Activated naive CD4-positive, alpha-beta T cell treated with anti-CD3 and anti-CD28 coated beads, Interleukin-2, amount 10 ng/mL, durations not matched to agents 7 days and 5 days (primary cell): ENCODE measurements around the gene CADPS.

ENCODE experiments used
- CTCF ChIA-PET: fragments of 350-600 bp; sonication (Branson Sonifier 250); formaldehyde crosslinking; loops from one replicate; lab custom pipeline; 2021; ENCODE audit warnings: antibody characterized with exemption; lab: Charles Lee
- DNase-seq: peaks from one replicate; pipeline ENCODE4 v3.0.0-alpha.2; 2020
- H3K27ac Mint-ChIP-seq: one replicate; pipeline ENCODE4 v1.8.0; 2021; ENCODE audit warnings: mild to moderate bottlenecking, moderate library complexity, mixed read lengths
- H3K27me3 Mint-ChIP-seq: one replicate; pipeline ENCODE4 v1.8.0; 2021; ENCODE audit warnings: mild to moderate bottlenecking, mixed read lengths
- H3K36me3 Mint-ChIP-seq: one replicate; pipeline ENCODE4 v1.8.0; 2021; ENCODE audit warnings: mixed read lengths
- H3K4me1 Mint-ChIP-seq: one replicate; pipeline ENCODE4 v1.8.0; 2021; ENCODE audit warnings: mixed read lengths
- H3K4me3 Mint-ChIP-seq: one replicate; pipeline ENCODE4 v1.8.0; 2021; ENCODE audit warnings: mild to moderate bottlenecking, moderate library complexity, mixed read lengths
- H3K9me3 Mint-ChIP-seq: one replicate; pipeline ENCODE4 v1.8.0; 2021; ENCODE audit warnings: mixed read lengths

The CADPS gene

GRCh38 chr3:62375655-62376453, 499.4 kb downstream of the CADPS start:
- Mint-ChIP-seq H3K4me1 (no peaks in the 10 kb centered on the region), H3K4me3 (no peak overlapping the region), H3K9me3 (peaks cover 2% of the 10 kb centered on the region), H3K27ac (no peak overlapping the region), H3K27me3 (peaks cover 98% of the 10 kb centered on the region), H3K36me3 (peaks cover 3% of the 10 kb centered on the region)
- DNase-seq, result no peak
- CTCF ChIA-PET, result no interaction called here

DNA sequence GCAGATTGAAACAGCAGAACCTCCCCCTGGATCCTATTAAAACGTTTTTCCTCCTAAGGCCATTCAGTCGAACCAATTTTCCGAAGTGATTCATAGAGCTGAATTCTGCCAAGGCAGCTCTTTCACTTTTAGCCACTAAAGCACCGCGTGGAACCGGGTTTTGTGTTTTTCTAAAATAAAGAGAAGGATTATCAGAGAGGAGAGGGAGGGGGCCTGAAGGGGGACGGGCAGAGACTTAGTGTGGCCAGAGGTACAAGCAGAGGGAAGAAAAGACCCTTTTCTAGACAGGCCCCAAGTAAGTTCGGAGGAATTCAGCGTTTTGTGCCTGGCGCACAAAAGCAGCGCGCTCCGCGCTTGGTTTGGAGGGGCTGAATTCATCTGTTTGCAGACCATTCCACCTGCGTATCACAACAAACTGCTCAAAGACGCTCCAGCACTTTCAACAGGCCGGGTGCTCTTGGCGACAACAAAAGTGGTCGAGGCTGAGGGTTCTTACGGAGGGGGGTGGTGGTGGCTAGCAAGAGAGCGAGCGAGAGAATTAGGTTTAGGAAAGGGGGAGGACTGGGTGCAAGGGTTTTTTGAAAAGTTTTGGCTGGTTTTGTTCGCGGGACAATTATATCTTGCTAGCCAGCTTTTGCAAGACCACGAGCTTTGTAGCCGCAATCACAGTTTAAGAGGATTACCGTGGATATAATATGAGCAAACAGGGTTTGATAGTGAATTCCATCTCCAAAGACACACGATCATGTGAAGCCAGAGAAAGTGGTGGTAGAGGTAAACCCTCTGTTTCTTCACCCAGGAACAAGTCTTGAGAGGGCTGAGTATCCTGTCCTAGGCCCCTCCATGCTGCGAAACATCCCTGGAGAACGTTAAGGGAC, 500.6 kb downstream of the CADPS start:
- Mint-ChIP-seq H3K4me3 (no peak overlapping the region), H3K27ac (peak overlapping the region; percentile 33), H3K4me1 (no peaks in the 10 kb centered on the region), H3K9me3 (peaks cover 2% of the 10 kb centered on the region), H3K36me3 (peaks cover 3% of the 10 kb centered on the region), H3K27me3 (peaks cover 100% of the 10 kb centered on the region)
- no peak for DNase-seq
- CTCF ChIA-PET, result interaction anchor here (0.7 kb wide), 1 partner anchor 42 kb away, joined by 3 read pairs; no protein-coding TSS in a partner anchor

DNA sequence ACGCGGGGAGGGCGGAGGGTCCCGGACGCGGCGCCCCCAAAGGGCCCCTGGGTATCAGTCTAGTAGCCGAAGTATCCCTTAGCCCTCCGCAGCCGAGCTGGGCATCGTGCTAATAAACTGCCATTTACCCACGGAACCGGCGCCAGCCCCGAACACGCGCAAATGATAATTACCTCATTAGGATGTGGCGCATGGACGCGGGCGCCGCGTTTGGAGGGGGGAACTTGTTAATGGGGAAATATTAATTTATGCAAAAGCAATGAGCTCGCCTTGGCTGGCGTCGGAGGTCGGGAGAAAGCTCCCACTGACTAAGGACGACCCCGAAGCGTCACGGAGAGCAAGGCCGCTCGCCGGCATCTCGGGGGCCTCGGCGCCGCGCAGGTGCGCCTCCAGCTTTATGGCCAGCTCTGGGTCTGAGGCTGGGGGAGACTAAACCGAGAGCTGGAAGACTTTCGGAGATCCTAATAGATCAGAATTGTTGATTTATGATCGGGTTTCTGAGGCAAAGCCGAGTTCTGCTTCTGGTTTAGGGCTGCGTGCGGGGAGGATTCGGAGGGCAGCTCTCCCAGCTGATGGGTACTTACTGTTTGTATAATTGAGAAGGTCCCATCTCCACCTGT, 501.4 kb downstream of the CADPS start:
- Mint-ChIP-seq H3K27ac (peak overlapping the region; percentile 45), H3K4me1 (no peaks in the 10 kb centered on the region), H3K4me3 (no peak overlapping the region), H3K36me3 (peaks cover 3% of the 10 kb centered on the region), H3K27me3 (peaks cover 100% of the 10 kb centered on the region), H3K9me3 (peaks cover 2% of the 10 kb centered on the region)
- CTCF ChIA-PET, result interaction anchor here (0.7 kb wide), 1 partner anchor 42 kb away, joined by 3 read pairs; no protein-coding TSS in a partner anchor
- DNase-seq, result no peak

DNA sequence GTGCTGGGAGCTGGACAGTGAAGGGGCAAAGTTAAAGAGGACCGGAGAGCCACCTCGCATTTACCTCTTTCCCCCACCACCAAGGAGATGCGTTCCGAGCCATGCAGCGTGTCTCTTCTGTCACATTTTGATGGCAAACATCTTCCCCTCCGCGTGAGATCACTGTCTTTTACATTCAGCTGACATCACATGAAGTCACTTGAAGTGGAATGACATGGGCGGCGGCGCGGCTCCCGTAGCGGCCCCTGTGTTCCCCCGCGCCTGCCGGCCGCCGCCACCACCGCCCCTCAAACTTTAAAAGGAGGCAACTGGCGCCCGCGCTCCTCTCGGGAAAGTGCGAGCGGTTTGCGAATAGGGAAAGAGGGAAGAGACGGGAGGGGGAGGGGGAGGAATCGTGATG, 502.0 kb downstream of the CADPS start, which contains the start of gene FEZF2:
Gene FEZF2 (minus strand): TSS at position 336 of the 400 bp plus-strand sequence. CDS start 682 bp downstream, outside the sequence.
- Mint-ChIP-seq H3K27me3 (peaks cover 100% of the 10 kb centered on the region), H3K27ac (peak within 1 kb of the TSS; percentile 45), H3K36me3 (peaks cover 3% of the 10 kb centered on the region), H3K9me3 (peaks cover 2% of the 10 kb centered on the region), H3K4me1 (no peaks in the 10 kb centered on the region), H3K4me3 (no peak within 1 kb of the TSS)
- CTCF ChIA-PET, result no interaction called here
- DNase-seq, result no peak

- no peaks in the 10 kb centered on the region for H3K4me1 Mint-ChIP-seq
- CTCF ChIA-PET, result no interaction called here
- no peak overlapping the region for H3K27ac Mint-ChIP-seq
- H3K27me3 Mint-ChIP-seq, result peaks cover 100% of the 10 kb centered on the region
- peaks cover 2% of the 10 kb centered on the region for H3K9me3 Mint-ChIP-seq
- H3K36me3 Mint-ChIP-seq, result peaks cover 3% of the 10 kb centered on the region
- no peak for DNase-seq
- no peak overlapping the region for H3K4me3 Mint-ChIP-seq
These were observed 502.6 kb downstream of the CADPS start for GRCh38 chr3:62372621-62373041.

DNA sequence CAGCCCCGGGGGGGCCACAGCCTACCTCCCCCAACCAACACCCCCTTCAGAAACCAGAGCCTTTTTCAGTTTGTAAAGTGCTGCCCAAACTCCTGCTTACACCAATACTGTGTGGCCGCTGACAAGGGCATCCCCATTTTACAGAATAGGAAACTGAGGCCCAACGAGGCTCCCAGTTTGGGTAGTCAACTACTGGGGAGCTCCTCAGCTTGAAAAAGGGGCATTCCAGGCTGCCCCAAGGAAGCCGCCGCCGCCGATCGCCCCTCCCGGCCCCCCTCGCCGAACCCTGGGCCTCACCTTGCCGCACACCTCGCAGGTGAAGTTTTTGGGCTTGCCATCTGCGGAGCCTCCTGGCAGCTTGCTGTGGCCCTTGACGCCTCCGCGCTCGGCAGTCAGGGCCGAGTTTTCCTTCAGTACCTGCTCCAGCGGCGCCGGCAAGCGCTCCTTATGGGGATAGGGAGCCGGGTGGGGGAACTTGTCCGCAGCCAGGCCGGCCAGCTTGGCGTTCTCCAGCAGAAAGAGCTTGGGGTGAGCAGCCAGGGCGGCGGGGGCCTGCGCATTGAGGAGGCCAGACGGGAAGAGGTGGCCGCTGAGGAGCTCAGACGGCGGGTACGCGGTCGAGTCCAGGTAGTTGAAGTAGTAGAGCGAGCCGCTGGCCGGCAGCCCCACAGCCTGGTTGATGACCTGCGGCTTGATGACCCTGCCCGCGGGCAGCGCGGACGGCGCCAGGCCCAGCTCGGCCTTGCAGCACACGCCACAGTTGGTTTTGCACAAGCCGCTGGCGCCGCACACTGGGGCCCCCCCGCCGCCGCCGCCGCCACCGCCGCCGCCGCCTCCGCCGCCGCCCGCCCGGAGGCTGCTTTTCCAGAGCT, 503.3 kb downstream of the CADPS start:
- no peak for DNase-seq
- peak overlapping the region; percentile 37 for H3K27ac Mint-ChIP-seq
- H3K27me3 Mint-ChIP-seq, result peaks cover 100% of the 10 kb centered on the region
- H3K4me1 Mint-ChIP-seq, result no peaks in the 10 kb centered on the region
- no peak overlapping the region for H3K4me3 Mint-ChIP-seq
- CTCF ChIA-PET, result no interaction called here
- peaks cover 3% of the 10 kb centered on the region for H3K36me3 Mint-ChIP-seq
- H3K9me3 Mint-ChIP-seq, result peaks cover 2% of the 10 kb centered on the region

GRCh38 chr3:62370858-62371719, 504.1 kb downstream of the CADPS start:
- H3K4me3 Mint-ChIP-seq, result peak overlapping the region; percentile 31

DNA sequence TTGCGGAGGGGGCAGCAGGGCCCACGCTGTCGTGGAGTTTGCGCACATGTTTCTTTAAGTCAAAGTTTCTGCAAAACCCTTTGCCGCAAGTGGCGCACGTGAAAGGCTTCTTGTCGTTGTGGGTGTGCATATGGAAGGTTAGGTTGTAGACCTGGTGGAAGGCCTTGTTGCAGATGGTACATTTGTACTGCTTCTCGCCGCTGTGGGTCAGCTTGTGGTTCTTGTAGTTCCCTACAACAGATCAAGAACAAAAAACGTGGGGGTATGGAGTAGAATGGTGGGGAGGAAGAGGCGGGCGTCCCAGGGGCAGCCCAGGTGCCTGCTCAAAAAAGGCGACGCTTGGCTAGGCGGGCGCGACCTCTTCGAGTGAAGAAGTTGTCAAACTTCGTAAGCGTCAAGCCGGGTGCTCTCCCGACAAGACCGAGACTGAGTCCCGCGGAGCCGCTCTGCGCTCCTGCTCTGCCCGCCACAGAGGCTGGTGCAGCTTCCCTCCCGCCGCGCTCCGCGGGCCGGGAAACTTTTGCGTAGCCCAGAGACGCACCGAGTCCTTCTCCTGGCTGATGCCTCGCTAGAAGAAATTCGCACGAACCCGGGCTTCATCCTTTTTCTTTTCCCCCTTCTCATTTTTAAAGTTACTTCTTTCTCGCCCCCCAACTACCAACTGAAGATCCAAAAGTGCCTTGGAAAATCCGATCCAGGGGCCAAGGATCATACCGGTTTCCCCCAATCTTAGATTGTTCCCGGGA, 504.9 kb downstream of the CADPS start:
- Mint-ChIP-seq H3K9me3 (no peaks in the 10 kb centered on the region), H3K36me3 (no peaks in the 10 kb centered on the region), H3K27me3 (peaks cover 100% of the 10 kb centered on the region), H3K4me3 (no peak overlapping the region), H3K4me1 (no peaks in the 10 kb centered on the region), H3K27ac (peak overlapping the region; percentile 26)
- CTCF ChIA-PET, result no interaction called here
- no peak for DNase-seq

More at GRCh38 chr3:62370858-62371719, 504.1 kb downstream of the CADPS start:
- peaks cover 100% of the 10 kb centered on the region for H3K27me3 Mint-ChIP-seq
- H3K4me1 Mint-ChIP-seq, result no peaks in the 10 kb centered on the region
- peaks cover under 1% of the 10 kb centered on the region for H3K9me3 Mint-ChIP-seq
- no peak for DNase-seq
- peaks cover 3% of the 10 kb centered on the region for H3K36me3 Mint-ChIP-seq
- CTCF ChIA-PET, result no interaction called here
- peak overlapping the region; percentile 81 for H3K27ac Mint-ChIP-seq

- no peak overlapping the region for H3K4me3 Mint-ChIP-seq
- no peak overlapping the region for H3K27ac Mint-ChIP-seq
- CTCF ChIA-PET, result no interaction called here
- no peaks in the 10 kb centered on the region for H3K36me3 Mint-ChIP-seq
- H3K9me3 Mint-ChIP-seq, result no peaks in the 10 kb centered on the region
- peaks cover 100% of the 10 kb centered on the region for H3K27me3 Mint-ChIP-seq
- DNase-seq, result no peak
- no peaks in the 10 kb centered on the region for H3K4me1 Mint-ChIP-seq
These were observed 505.8 kb downstream of the CADPS start for GRCh38 chr3:62369476-62369743.

- peaks cover 94% of the 10 kb centered on the region for H3K27me3 Mint-ChIP-seq
- no peak for DNase-seq
- peak overlapping the region; percentile 42 for H3K27ac Mint-ChIP-seq
- no peaks in the 10 kb centered on the region for H3K36me3 Mint-ChIP-seq
- H3K4me1 Mint-ChIP-seq, result no peaks in the 10 kb centered on the region
- CTCF ChIA-PET, result no interaction called here
- H3K9me3 Mint-ChIP-seq, result no peaks in the 10 kb centered on the region
- H3K4me3 Mint-ChIP-seq, result no peak overlapping the region
These were observed 506.3 kb downstream of the CADPS start for GRCh38 chr3:62368705-62369475.

GRCh38 chr3:62368290-62368704, 506.9 kb downstream of the CADPS start:
- CTCF ChIA-PET, result no interaction called here
- Mint-ChIP-seq H3K36me3 (no peaks in the 10 kb centered on the region), H3K4me3 (no peak overlapping the region), H3K9me3 (no peaks in the 10 kb centered on the region), H3K27ac (peak overlapping the region; percentile 42), H3K27me3 (peaks cover 88% of the 10 kb centered on the region), H3K4me1 (no peaks in the 10 kb centered on the region)
- DNase-seq, result no peak

GRCh38 chr3:62367763-62368195, 507.4 kb downstream of the CADPS start:
- Mint-ChIP-seq H3K27ac (peak overlapping the region; percentile 28), H3K4me1 (no peaks in the 10 kb centered on the region), H3K27me3 (peaks cover 83% of the 10 kb centered on the region), H3K9me3 (no peaks in the 10 kb centered on the region), H3K36me3 (no peaks in the 10 kb centered on the region), H3K4me3 (no peak overlapping the region)
- CTCF ChIA-PET, result no interaction called here
- no peak for DNase-seq
